ENCODE results near the gene ITGB5. TPM values are rescaled to one million over a fixed set of nuclear protein-coding genes. Genes with fewer than 3 reads are reported as not detected.
"Not testable (repeated sequence)": the region's sequence is repeated elsewhere in the genome, so short reads cannot be mapped to it uniquely, and the experiment has no call there.

The ITGB5 gene
- total RNA-seq, 1 donor from 2014 or later, result 156 TPM

- Histone ChIP-seq H3K27me3 (no peaks in the 10 kb centered on the region), H3K4me3 (no peak overlapping the region), H3K9me3 (no peaks in the 10 kb centered on the region), H3K4me1 (peaks cover 56% of the 10 kb centered on the region), H3K36me3 (no peaks in the 10 kb centered on the region), H3K27ac (peak overlapping the region; percentile 84)
- intact Hi-C loops (cut with DNase I), result no loop called here
- no peak for TF ChIP-seq POLR2AphosphoS5 (IDR thresholded peaks at IDR 0.05; ENCODE audit: insufficient read depth in 1 of 2, low read depth in 1 of 2)
- no peak for TF ChIP-seq CTCF (IDR thresholded peaks at IDR 0.05)
- no peak for TF ChIP-seq POLR2A (IDR thresholded peaks at IDR 0.05)
- DNase-seq (ENCODE audit: extremely low spot score in 2 of 2), result no peak
Observed at GRCh38 chr3:124785973-124786372, 101.2 kb downstream of the ITGB5 start.

DNA sequence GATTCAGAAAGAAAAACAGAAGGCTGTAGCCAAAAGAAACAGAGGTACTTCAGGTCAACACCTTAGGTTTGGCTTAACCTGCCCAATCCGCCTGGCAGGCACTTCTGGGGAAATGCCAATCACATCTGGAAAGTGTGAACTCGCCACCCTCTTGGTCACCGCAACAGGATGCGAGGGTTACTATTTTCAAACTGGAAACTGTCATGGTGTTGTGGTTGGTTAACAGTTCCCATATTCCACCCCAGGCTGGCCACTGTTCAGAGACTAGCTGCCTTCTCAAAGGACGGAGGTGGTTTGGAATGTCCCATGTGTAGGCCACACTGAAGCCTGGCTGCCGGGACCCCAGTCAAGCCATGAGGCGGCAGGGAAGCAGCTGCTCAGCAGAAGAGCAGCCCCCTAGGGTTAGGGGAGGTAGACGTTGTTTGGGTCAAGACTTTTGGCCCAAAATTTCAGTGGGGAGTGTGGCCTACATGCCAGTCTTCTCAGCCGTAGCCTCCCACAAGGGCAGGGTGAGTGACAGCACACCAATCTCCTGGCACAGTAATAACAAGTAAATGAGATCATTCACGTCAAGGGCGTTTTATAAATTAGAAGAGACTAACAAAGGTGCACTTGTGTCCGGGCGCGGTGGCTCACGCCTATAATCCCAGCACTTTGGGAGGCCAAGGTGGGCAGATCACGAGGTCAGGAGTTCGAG, 102.3 kb downstream of the ITGB5 start:
- intact Hi-C loops (cut with DNase I), result loop anchor here (5.0 kb wide), 1 partner anchor 102 kb away; the partner anchor contains the start of gene ITGB5
- TF ChIP-seq CTCF (IDR thresholded peaks at IDR 0.05) (no peak), POLR2A (IDR thresholded peaks at IDR 0.05) (no peak), POLR2AphosphoS5 (IDR thresholded peaks at IDR 0.05; ENCODE audit: insufficient read depth in 1 of 2, low read depth in 1 of 2) (no peak)
- peaks cover 60% of the 10 kb centered on the region for H3K4me1 ChIP-seq
- peak overlapping the region; percentile 84 for H3K27ac ChIP-seq
- H3K36me3 ChIP-seq, result no peaks in the 10 kb centered on the region
- DNase-seq (ENCODE audit: extremely low spot score in 2 of 2), result no peak
- H3K27me3 ChIP-seq, result no peaks in the 10 kb centered on the region
- H3K4me3 ChIP-seq, result no peak overlapping the region
- no peaks in the 10 kb centered on the region for H3K9me3 ChIP-seq

GRCh38 chr3:124783696-124784095, 103.5 kb downstream of the ITGB5 start:
- TF ChIP-seq POLR2A (IDR thresholded peaks at IDR 0.05) (no peak), POLR2AphosphoS5 (IDR thresholded peaks at IDR 0.05; ENCODE audit: insufficient read depth in 1 of 2, low read depth in 1 of 2) (no peak), CTCF (IDR thresholded peaks at IDR 0.05) (no peak)
- Histone ChIP-seq H3K4me3 (no peak overlapping the region), H3K4me1 (peaks cover 68% of the 10 kb centered on the region), H3K36me3 (no peaks in the 10 kb centered on the region), H3K9me3 (no peaks in the 10 kb centered on the region), H3K27me3 (no peaks in the 10 kb centered on the region), H3K27ac (peak overlapping the region; percentile 84)
- no peak for DNase-seq (ENCODE audit: extremely low spot score in 2 of 2)
- intact Hi-C loops (cut with DNase I), result loop anchor here (5.0 kb wide), 1 partner anchor 104 kb away; the partner anchor contains the start of gene ITGB5

DNA sequence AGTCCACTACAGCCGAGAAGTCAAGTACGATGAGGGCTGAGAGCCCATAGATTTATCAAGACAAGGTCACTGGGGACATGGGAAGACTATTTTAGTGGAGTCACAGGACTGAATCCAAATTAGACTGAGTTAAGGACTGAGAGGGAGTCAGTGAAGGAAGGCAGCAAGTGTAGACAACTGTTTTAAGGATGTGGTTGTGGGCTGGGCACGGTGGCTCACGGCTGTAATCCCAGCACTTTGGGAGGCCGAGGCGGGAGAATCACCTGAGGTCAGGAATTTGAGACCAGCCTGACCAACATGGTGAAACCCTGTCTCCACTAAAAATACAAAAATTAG, 104.8 kb downstream of the ITGB5 start:
- H3K36me3 ChIP-seq; H3K27me3 ChIP-seq; H3K9me3 ChIP-seq; DNase-seq (ENCODE audit: extremely low spot score in 2 of 2); H3K4me3 ChIP-seq: not testable (repeated sequence)
- H3K27ac ChIP-seq, result peak overlapping the region; percentile 86
- intact Hi-C loops (cut with DNase I), result loop anchor here (5.0 kb wide), 1 partner anchor 105 kb away; the partner anchor contains the start of gene ITGB5
- peaks cover 68% of the 10 kb centered on the region for H3K4me1 ChIP-seq

DNA sequence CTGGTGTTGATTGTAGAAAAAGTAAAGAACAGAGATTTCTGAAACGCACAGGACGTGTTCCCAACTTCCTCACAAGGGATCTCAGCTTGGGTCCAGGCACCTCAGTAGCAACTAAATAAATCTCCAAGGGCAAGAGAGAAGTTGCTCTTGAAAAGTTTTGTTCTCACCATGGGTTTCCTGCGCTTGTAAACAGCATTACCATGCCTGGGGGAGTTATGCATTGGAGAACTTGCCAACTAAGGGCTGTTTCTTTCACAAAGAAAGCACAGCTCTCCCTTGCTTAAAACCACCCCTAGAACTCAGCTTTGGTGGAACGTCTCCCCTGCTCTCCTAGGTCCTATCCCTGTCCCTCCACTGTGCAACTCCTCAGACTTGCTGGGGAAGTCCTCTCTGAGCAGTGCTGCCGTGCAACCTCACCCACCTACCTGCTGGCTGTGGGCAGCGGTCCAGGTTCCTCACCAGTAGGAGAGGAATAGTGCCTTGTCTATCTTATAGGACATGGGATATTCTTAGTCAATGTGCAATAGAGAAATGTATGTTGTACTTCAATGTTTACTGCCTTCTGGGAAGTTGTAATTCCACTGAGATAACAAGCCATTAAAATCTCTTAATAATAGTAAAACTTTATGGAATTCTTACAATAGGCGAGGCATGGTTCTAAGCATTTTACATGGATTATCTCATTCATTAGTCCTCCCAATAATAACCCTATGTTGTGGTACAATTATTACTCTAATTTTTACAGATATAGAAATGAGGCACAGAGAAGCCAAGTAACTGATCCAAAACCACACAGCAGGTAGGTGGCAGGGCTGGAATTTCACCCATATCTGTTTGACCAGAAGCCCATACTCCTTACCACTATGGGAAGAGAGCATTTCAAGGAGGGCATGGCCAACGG, 105.4 kb downstream of the ITGB5 start:
- TF ChIP-seq CTCF (IDR thresholded peaks at IDR 0.05) (no peak), POLR2A (IDR thresholded peaks at IDR 0.05) (no peak), POLR2AphosphoS5 (IDR thresholded peaks at IDR 0.05; ENCODE audit: insufficient read depth in 1 of 2, low read depth in 1 of 2) (no peak)
- H3K9me3 ChIP-seq, result no peaks in the 10 kb centered on the region
- H3K27ac ChIP-seq, result peak overlapping the region; percentile 86
- no peaks in the 10 kb centered on the region for H3K27me3 ChIP-seq
- no peaks in the 10 kb centered on the region for H3K36me3 ChIP-seq
- H3K4me1 ChIP-seq, result peaks cover 61% of the 10 kb centered on the region
- intact Hi-C loops (cut with DNase I), result loop anchor here (5.0 kb wide), 1 partner anchor 106 kb away; the partner anchor contains the start of gene ITGB5
- no peak overlapping the region for H3K4me3 ChIP-seq
- no peak for DNase-seq (ENCODE audit: extremely low spot score in 2 of 2)
